Liver (tissue), 9 donors: ENCODE data around the gene CELSR1. TPM values are rescaled to one million over a fixed set of nuclear protein-coding genes. Genes with fewer than 3 reads are reported as not detected.
A peak's percentile ranks its signal among the peaks of the same experiment; 100 is the strongest.

ENCODE experiments used
- DNase-seq: peaks from one replicate; pipeline ENCODE4 v3.0.0-alpha.2; 2017; ENCODE audit warnings: low spot score
- H3K27ac ChIP-seq, 2 donors: one replicate each; pipeline ENCODE4 v1.7.0; 2013; ENCODE audit warnings: inconsistent platforms in 2 of 2, low read length in 2 of 2, control low read depth in 1 of 2, low read depth in 1 of 2, mild to moderate bottlenecking in 1 of 2
- H3K27me3 ChIP-seq, 4 donors: one replicate each; pipeline versions ENCODE4 v1.6.1 to v1.7.0; 2013; ENCODE audit warnings: low read length in 3 of 4, inconsistent platforms in 1 of 4, mild to moderate bottlenecking in 1 of 4, moderate library complexity in 1 of 4; ENCODE audit not compliant: control insufficient read depth in 4 of 4, insufficient read depth in 4 of 4
- H3K36me3 ChIP-seq, 4 donors: one replicate each; pipeline versions ENCODE4 v1.6.1 to v1.7.0; 2013; ENCODE audit warnings: low read length in 3 of 4, mild to moderate bottlenecking in 3 of 4, low read depth in 1 of 4, moderate library complexity in 1 of 4; ENCODE audit not compliant: control insufficient read depth in 4 of 4, insufficient read depth in 3 of 4
- H3K4me1 ChIP-seq, 4 donors: one replicate each; pipeline versions ENCODE4 v1.6.1 to v1.7.0; 2013; ENCODE audit warnings: low read length in 3 of 4, mild to moderate bottlenecking in 3 of 4, moderate library complexity in 1 of 4; ENCODE audit not compliant: control insufficient read depth in 4 of 4, insufficient read depth in 4 of 4
- H3K4me3 ChIP-seq, 3 donors: one replicate each; pipeline versions ENCODE4 v1.6.1 to v1.7.0; 2013; ENCODE audit warnings: low read length in 3 of 3, control low read depth in 1 of 3, low read depth in 1 of 3, mild to moderate bottlenecking in 1 of 3
- H3K9ac ChIP-seq, 2 donors: one replicate each; pipeline ENCODE4 v1.7.0; 2013; ENCODE audit warnings: low read length in 2 of 2, mild to moderate bottlenecking in 2 of 2, moderate library complexity in 2 of 2, control low read depth in 1 of 2, low read depth in 1 of 2
- H3K9me3 ChIP-seq, 4 donors: one replicate each; pipeline versions ENCODE4 v1.6.1 to v1.7.0; 2013; ENCODE audit warnings: low read length in 3 of 4; ENCODE audit not compliant: control insufficient read depth in 4 of 4
- ATF3 ChIP-seq: IDR thresholded peaks from 2 replicates; pipeline ENCODE4 v1.6.1; 2016; ENCODE audit warnings: antibody characterized with exemption
- CTCF ChIP-seq: fragments of 150-350 bp; IDR thresholded peaks from 2 replicates; pipeline ENCODE4 v1.5.1; 2017; ENCODE audit warnings: improper control_type of control experiment, low read depth, low read length; ENCODE audit not compliant: missing input control
- EGR1 ChIP-seq, 2 donors: IDR thresholded peaks; 2 replicates each; pipeline ENCODE4 v1.6.1; 2016 to 2018; ENCODE audit warnings: antibody characterized with exemption in 2 of 2, low read depth in 2 of 2
- FOXA2 ChIP-seq: IDR thresholded peaks from 2 replicates; pipeline ENCODE4 v1.6.1; 2016; ENCODE audit warnings: antibody characterized with exemption
- GABPA ChIP-seq, 2 donors: IDR thresholded peaks in 1 of 2; conservative IDR thresholded peaks in 1 of 2; 2 replicates each; pipeline ENCODE4 v1.6.1; 2016; ENCODE audit warnings: antibody characterized with exemption in 2 of 2, mild to moderate bottlenecking in 1 of 2, moderate library complexity in 1 of 2
- MAX ChIP-seq: IDR thresholded peaks from 2 replicates; pipeline ENCODE4 v1.6.1; 2016; ENCODE audit warnings: antibody characterized with exemption
- RAD21 ChIP-seq, 2 donors: IDR thresholded peaks; 2 replicates each; pipeline ENCODE4 v1.6.1; 2016; ENCODE audit warnings: antibody characterized with exemption in 2 of 2, mild to moderate bottlenecking in 2 of 2
- REST ChIP-seq: IDR thresholded peaks from 2 replicates; pipeline ENCODE4 v1.6.1; 2016; ENCODE audit warnings: antibody characterized with exemption, mild to moderate bottlenecking
- RXRA ChIP-seq, 2 donors: IDR thresholded peaks; 2 replicates each; pipeline ENCODE4 v1.6.1; 2017 to 2018; ENCODE audit warnings: antibody characterized with exemption in 2 of 2, mild to moderate bottlenecking in 1 of 2
- SP1 ChIP-seq: IDR thresholded peaks from 2 replicates; pipeline ENCODE4 v1.6.1; 2018; ENCODE audit warnings: antibody characterized with exemption, mild to moderate bottlenecking
- TAF1 ChIP-seq: conservative IDR thresholded peaks from 2 replicates; pipeline ENCODE4 v1.6.1; 2016; ENCODE audit warnings: antibody characterized with exemption, mild to moderate bottlenecking
- YY1 ChIP-seq: IDR thresholded peaks from 2 replicates; pipeline ENCODE4 v1.6.1; 2016; ENCODE audit warnings: antibody characterized with exemption, mild to moderate bottlenecking
- ZBTB33 ChIP-seq: IDR thresholded peaks from 2 replicates; pipeline ENCODE4 v1.6.1; 2016; ENCODE audit warnings: antibody characterized with exemption
- WGBS: extraction: QIAGEN DNeasy Blood & Tissue Kit; methylation state at CpG from one replicate; pipeline ENCODE4 v1.1.7; 2013; 5-methylcytosine and 5-hydroxymethylcytosine counted together
- polyA plus RNA-seq, 2 donors: library from polyadenylated mRNA; stranded (reverse) in 1 of 2; unstranded in 1 of 2; fragments of 200-250 nt in 1 of 2; fragments of >200 nt in 1 of 2; fragmentation: Nextera tagmentation in 1 of 2; extraction: Ambion mirVana in 1 of 2; gene quantifications; one replicate each; pipeline versions ENCODE4 v1.2.1 to v1.2.3, GENCODE V29; 2013 to 2015
- total RNA-seq, 2 donors: library from RNA; depleted of rRNA; stranded (reverse); fragments of >200 nt; gene quantifications; one replicate each; pipeline ENCODE4 v1.2.3, GENCODE V29; 2014
- donor health status: healthy.
- donor health status: healthy.
- donor health status: healthy.
- donor health status: healthy.
- donor health status: healthy.

Gene CELSR1
- total and polyA plus RNA-seq, 4 donors = 0.37 to 1.6 (median 1.3) TPM

- Histone ChIP-seq H3K36me3 (no peaks in the 10 kb centered on the region), H3K9me3 (no peaks in the 10 kb centered on the region), H3K27me3 (no peaks in the 10 kb centered on the region), H3K9ac (no peak overlapping the region), H3K4me1 (peaks cover 30 to 64% (median 50%) of the 10 kb centered on the region in 4 donors), H3K27ac (peak overlapping the region; percentile 16 to 60), H3K4me3 (no peak overlapping the region)
- WGBS = 90% methylated on average over 14 of the region's 14 CpGs
- no peak for DNase-seq
- TF ChIP-seq ATF3 = no peak
- TF ChIP-seq YY1 = no peak
- no peak for TF ChIP-seq TAF1
- TF ChIP-seq MAX = no peak
- no peak for TF ChIP-seq REST
- TF ChIP-seq CTCF = no peak
- TF ChIP-seq FOXA2 = no peak
- TF ChIP-seq SP1 = no peak
- TF ChIP-seq EGR1 (IDR thresholded peaks at IDR 0.05; ENCODE audit: low read depth in 2 of 2) = no peak
- no peak for TF ChIP-seq ZBTB33
- no peak for TF ChIP-seq GABPA (IDR thresholded peaks at IDR 0.05 in 1 of 2, conservative IDR thresholded peaks at IDR 0.05 in 1 of 2)
- no peak for TF ChIP-seq RAD21 (IDR thresholded peaks at IDR 0.05)
- no peak for TF ChIP-seq RXRA (IDR thresholded peaks at IDR 0.05)
Measured at GRCh38 chr22:46579751-46580449, 42.5 kb upstream of the CELSR1 start.
